Parathyroid adenoma (tissue), 2 donors: Measurements from ENCODE around the gene KRTAP9-8.
"Not testable (repeated sequence)": the region's sequence is repeated elsewhere in the genome, so short reads cannot be mapped to it uniquely, and the experiment has no call there.

ENCODE experiments used
- H2AFZ ChIP-seq: fragments of 300-600 bp; sonication (generic); one replicate; pipeline ENCODE4 v1.7.0; 2017; ENCODE audit warnings: antibody characterized with exemption, mild to moderate bottlenecking
- H3K27ac ChIP-seq: fragments of 300-600 bp; sonication (generic); one replicate; pipeline ENCODE4 v1.7.0; 2017
- H3K27me3 ChIP-seq: fragments of 300-600 bp; sonication (generic); one replicate; pipeline ENCODE4 v1.7.0; 2017; ENCODE audit warnings: low read length; ENCODE audit not compliant: control insufficient read depth, insufficient read depth
- H3K36me3 ChIP-seq: fragments of 300-600 bp; sonication (generic); one replicate; pipeline ENCODE4 v1.7.0; 2017; ENCODE audit warnings: low read length; ENCODE audit not compliant: control insufficient read depth, insufficient read depth
- H3K4me1 ChIP-seq: fragments of 300-600 bp; sonication (generic); one replicate; pipeline ENCODE4 v1.7.0; 2017; ENCODE audit warnings: control low read depth
- H3K4me2 ChIP-seq: fragments of 300-600 bp; sonication (generic); one replicate; pipeline ENCODE4 v1.7.0; 2017; ENCODE audit warnings: low read length
- H3K4me3 ChIP-seq: fragments of 300-600 bp; sonication (generic); one replicate; pipeline ENCODE4 v1.7.0; 2017; ENCODE audit warnings: low read depth, low read length
- H3K79me2 ChIP-seq: fragments of 300-600 bp; sonication (generic); one replicate; pipeline ENCODE4 v1.7.0; 2017; ENCODE audit warnings: control low read depth
- H3K9ac ChIP-seq: fragments of 300-600 bp; sonication (generic); one replicate; pipeline ENCODE4 v1.7.0; 2017; ENCODE audit warnings: mild to moderate bottlenecking
- H3K9me3 ChIP-seq: fragments of 300-600 bp; sonication (generic); one replicate; pipeline ENCODE4 v1.7.0; 2017; ENCODE audit warnings: low read length; ENCODE audit not compliant: control insufficient read depth
- TF ChIP-seq, protein P1 (sequence below): fragments of 300-600 bp; sonication (generic); IDR thresholded peaks from one replicate; pipeline ENCODE4 v1.7.0; 2017; ENCODE audit warnings: antibody characterized with exemption, mild to moderate bottlenecking
- donor health status: primary hyperparathyroidism.

KRTAP9-8 gene

DNA sequence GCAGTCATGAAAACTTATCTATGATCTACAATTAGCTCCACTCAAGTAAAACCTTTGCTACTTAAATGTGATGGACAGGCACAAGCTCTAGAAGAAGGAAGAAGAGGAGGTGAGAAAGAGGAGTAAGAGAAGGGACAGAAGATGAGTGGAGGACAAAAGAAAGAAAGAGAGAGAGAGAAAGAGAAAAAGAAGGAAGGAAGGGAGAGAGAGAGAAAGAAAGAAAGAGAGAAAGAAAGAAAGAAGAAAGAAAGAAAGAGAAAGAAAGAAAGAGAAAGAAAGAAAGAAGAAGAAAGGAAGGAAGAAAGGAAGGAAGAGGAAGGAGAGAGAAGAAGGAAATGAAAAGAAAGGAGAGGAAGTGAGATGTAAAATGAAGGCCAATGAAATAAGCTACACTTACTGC lies 7.7 kb upstream of the KRTAP9-8 start:
- Histone ChIP-seq H3K4me2 (no peak overlapping the region), H3K4me3 (no peak overlapping the region), H3K4me1 (no peaks in the 10 kb centered on the region), H3K79me2 (no peaks in the 10 kb centered on the region), H3K9ac (no peak overlapping the region), H3K27ac (no peak overlapping the region), H3K27me3 (no peaks in the 10 kb centered on the region), H3K36me3 (no peaks in the 10 kb centered on the region), H2AFZ (no peak overlapping the region), H3K9me3 (no peaks in the 10 kb centered on the region)
- TF ChIP-seq, protein P1, sequence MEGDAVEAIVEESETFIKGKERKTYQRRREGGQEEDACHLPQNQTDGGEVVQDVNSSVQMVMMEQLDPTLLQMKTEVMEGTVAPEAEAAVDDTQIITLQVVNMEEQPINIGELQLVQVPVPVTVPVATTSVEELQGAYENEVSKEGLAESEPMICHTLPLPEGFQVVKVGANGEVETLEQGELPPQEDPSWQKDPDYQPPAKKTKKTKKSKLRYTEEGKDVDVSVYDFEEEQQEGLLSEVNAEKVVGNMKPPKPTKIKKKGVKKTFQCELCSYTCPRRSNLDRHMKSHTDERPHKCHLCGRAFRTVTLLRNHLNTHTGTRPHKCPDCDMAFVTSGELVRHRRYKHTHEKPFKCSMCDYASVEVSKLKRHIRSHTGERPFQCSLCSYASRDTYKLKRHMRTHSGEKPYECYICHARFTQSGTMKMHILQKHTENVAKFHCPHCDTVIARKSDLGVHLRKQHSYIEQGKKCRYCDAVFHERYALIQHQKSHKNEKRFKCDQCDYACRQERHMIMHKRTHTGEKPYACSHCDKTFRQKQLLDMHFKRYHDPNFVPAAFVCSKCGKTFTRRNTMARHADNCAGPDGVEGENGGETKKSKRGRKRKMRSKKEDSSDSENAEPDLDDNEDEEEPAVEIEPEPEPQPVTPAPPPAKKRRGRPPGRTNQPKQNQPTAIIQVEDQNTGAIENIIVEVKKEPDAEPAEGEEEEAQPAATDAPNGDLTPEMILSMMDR: no peak

DNA sequence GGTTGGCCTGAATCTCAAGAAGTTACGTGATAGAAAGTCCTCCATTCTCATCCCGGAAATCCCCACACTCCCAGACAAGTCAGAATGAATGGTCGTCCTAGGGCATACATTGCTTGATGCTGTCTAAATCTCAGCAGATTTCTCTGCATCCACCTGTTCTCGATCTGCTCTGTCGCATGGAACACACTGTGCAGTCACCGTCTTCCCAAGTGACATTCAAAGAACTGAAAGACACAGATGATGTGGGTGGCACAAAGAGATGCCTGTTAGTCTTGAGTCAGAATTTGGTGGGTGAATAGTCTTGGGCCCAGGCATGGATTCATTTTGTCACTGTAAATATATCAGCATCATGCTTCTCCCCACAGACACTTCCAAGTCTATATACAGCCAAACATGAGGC lies 6.1 kb upstream of the KRTAP9-8 start:
- no peak overlapping the region for H3K9ac ChIP-seq
- no peak overlapping the region for H2AFZ ChIP-seq
- H3K79me2 ChIP-seq: no peaks in the 10 kb centered on the region
- no peak overlapping the region for H3K4me2 ChIP-seq
- no peaks in the 10 kb centered on the region for H3K27me3 ChIP-seq
- no peak overlapping the region for H3K27ac ChIP-seq
- H3K9me3 ChIP-seq: no peaks in the 10 kb centered on the region
- no peaks in the 10 kb centered on the region for H3K36me3 ChIP-seq
- no peak overlapping the region for H3K4me3 ChIP-seq
- TF ChIP-seq, protein P1: no peak
- H3K4me1 ChIP-seq: no peaks in the 10 kb centered on the region

- not testable (repeated sequence) for H3K9me3 ChIP-seq, H3K4me1 ChIP-seq, H3K4me3 ChIP-seq, H3K36me3 ChIP-seq, H3K9ac ChIP-seq, H2AFZ ChIP-seq, H3K79me2 ChIP-seq, H3K27me3 ChIP-seq, H3K4me2 ChIP-seq, H3K27ac ChIP-seq
Measured at GRCh38 chr17:41232399-41233105, 5.2 kb upstream of the KRTAP9-8 start, which contains the start of gene KRTAP9-3. Gene KRTAP9-3, plus strand, starts transcription at chr17:41232449. Its CDS starts 53 bp downstream, at chr17:41232502.

DNA sequence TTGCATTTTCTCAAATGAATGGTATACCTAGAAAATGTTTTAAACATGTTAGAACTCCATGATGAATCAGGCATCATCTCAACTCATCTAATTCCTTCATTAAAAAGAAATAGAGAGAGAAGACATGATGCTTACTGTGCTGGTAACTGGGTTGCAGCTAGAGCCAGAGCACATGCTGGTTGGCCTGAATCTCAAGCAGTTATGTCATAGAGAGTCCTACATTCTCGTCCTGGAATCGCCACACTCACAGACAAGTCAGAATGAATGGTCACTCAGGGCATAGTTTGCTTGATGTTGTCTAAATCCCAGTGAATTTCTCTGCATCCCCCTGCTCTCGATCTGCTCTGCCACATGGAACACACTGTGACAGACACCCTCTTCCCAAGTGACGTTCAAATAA lies 683 bp upstream of the KRTAP9-8 start:
- H3K27me3 ChIP-seq, H3K4me1 ChIP-seq, H3K36me3 ChIP-seq, H2AFZ ChIP-seq, H3K4me3 ChIP-seq, H3K9me3 ChIP-seq, H3K4me2 ChIP-seq, H3K27ac ChIP-seq, H3K9ac ChIP-seq, H3K79me2 ChIP-seq: not testable (repeated sequence)

DNA sequence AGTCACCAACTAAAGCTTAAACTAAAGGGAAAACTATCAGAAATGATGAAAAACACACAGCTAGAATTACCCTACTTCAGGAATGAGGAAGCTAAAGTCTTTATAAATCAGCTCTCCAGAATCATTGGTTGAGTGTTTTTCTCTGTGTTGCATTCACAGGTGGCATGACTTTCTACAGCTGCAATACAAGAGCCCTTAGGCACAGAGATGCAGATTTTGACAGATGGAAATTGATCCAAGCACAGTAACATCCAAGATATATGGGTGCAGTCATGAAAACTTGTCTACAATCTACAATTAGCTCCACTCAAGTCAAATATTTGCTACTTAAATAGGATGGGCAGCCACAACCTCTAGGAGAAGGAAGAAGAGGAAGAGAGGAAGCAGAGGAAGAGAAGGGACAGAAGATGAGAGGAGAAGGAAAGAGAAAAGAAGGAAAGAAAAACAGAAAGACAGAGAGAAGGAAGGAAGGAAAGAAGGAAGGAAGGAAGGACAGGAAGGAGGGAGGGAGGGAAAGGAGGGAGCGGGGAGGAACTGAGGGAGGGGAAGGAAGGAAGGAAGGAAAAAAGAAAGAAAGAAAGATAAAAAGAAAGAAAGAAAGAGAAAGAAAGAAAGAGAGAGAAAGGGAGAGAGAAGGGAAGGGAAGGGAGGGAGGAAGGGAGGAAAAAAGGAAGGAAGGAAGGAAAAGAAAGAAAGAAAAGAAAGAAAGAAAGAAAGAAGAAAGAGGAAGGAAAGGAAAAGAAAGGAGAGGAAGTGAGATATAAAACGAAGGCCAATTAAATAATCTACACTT lies 9.4 kb downstream of the KRTAP9-8 start:
- H3K4me3 ChIP-seq, H3K9ac ChIP-seq, H3K4me1 ChIP-seq, H3K9me3 ChIP-seq, H3K27me3 ChIP-seq, H3K79me2 ChIP-seq, H3K27ac ChIP-seq, H3K36me3 ChIP-seq, H2AFZ ChIP-seq, H3K4me2 ChIP-seq: not testable (repeated sequence)

DNA sequence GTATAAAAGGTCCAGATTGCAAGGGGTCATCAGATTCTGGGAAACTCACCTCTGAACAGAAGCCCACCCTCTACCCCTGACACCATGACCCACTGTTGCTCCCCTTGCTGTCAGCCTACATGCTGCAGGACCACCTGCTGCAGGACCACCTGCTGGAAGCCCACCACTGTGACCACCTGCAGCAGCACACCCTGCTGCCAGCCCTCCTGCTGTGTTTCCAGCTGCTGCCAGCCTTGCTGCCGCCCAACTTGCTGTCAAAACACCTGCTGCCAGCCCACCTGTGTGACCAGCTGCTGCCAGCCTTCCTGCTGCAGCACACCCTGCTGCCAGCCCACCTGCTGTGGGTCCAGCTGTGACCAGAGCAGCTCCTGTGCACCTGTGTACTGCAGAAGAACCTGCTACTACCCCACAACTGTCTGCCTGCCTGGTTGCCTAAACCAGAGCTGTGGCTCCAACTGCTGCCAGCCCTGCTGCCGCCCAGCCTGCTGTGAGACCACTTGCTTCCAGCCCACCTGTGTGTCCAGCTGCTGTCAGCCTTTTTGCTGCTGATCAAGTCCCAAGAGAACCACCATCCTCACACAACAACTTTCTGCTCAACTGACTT lies 11.9 kb downstream of the KRTAP9-8 start, which contains the start of gene KRTAP9-4:
TSS of gene KRTAP9-4 (plus strand) at position 51 of the 604 bp plus-strand sequence. CDS start at position 85, 34 bp downstream.
- not testable (repeated sequence) for H3K27ac ChIP-seq, H3K36me3 ChIP-seq, H3K9ac ChIP-seq, H3K9me3 ChIP-seq, H3K79me2 ChIP-seq, H3K4me3 ChIP-seq, H3K4me1 ChIP-seq, H3K4me2 ChIP-seq, H3K27me3 ChIP-seq, H2AFZ ChIP-seq
